ENCODE measurements around the gene MGAT3.

Gene MGAT3

GRCh38 chr22:39535357-39535725 lies 78.5 kb downstream of the MGAT3 start:
- peaks cover 0 to 6% (median 0%) of the 10 kb centered on the region in 3 donors for H3K36me3 ChIP-seq
- no peak for TF ChIP-seq CTCF (IDR thresholded peaks at IDR 0.05)

GRCh38 chr22:39535831-39536449 lies 79.1 kb downstream of the MGAT3 start:
- Histone ChIP-seq H3K27ac (no peak overlapping the region), H3K36me3 (peaks cover 0 to 3% (median 0%) of the 10 kb centered on the region in 3 donors), H3K27me3 (peaks cover 0 to 3% of the 10 kb centered on the region in 2 donors), H3K4me3 (no peak overlapping the region), H3K9me3 (no peaks in the 10 kb centered on the region), H3K4me1 (peaks cover 0 to 24% (median 16%) of the 10 kb centered on the region in 4 donors)
- no peak for TF ChIP-seq CTCF (IDR thresholded peaks at IDR 0.05)
- intact Hi-C loops (cut with DNase I; ENCODE audit: low total_unique reads) = loop anchor here (5.0 to 10.0 kb wide), 2 partner anchors 491 to 809 kb away; partner anchors contain the start of gene ADSL
- no peak for DNase-seq

More at GRCh38 chr22:39535357-39535725, 78.5 kb downstream of the MGAT3 start:
- intact Hi-C loops (cut with DNase I; ENCODE audit: low total_unique reads) = loop anchor here (5.0 to 10.0 kb wide), 2 partner anchors 492 to 809 kb away; partner anchors contain the start of gene ADSL
- peaks cover 0 to 29% (median 22%) of the 10 kb centered on the region in 4 donors for H3K4me1 ChIP-seq
- no peak overlapping the region for H3K27ac ChIP-seq
- DNase-seq = no peak
- peaks cover 0 to 3% of the 10 kb centered on the region in 2 donors for H3K27me3 ChIP-seq
- no peak overlapping the region for H3K4me3 ChIP-seq
- H3K9me3 ChIP-seq = no peaks in the 10 kb centered on the region

GRCh38 chr22:39536711-39537110 lies 79.9 kb downstream of the MGAT3 start:
- no peak for DNase-seq
- no peak for TF ChIP-seq CTCF (IDR thresholded peaks at IDR 0.05)
- Histone ChIP-seq H3K36me3 (no peaks in the 10 kb centered on the region), H3K27ac (no peak overlapping the region), H3K27me3 (peaks cover 0 to 5% of the 10 kb centered on the region in 2 donors), H3K4me3 (no peak overlapping the region), H3K9me3 (no peaks in the 10 kb centered on the region), H3K4me1 (peaks cover 0 to 16% (median 9%) of the 10 kb centered on the region in 4 donors)
- intact Hi-C loops (cut with DNase I; ENCODE audit: low total_unique reads) = loop anchor here (5.0 to 10.0 kb wide), 2 partner anchors 491 to 808 kb away; partner anchors contain the start of gene ADSL

GRCh38 chr22:39537975-39538374 lies 81.2 kb downstream of the MGAT3 start:
- Histone ChIP-seq H3K4me3 (no peak overlapping the region), H3K36me3 (no peaks in the 10 kb centered on the region), H3K27me3 (peaks cover 0 to 15% of the 10 kb centered on the region in 2 donors), H3K27ac (no peak overlapping the region), H3K4me1 (peaks cover 0 to 10% (median 4%) of the 10 kb centered on the region in 4 donors), H3K9me3 (no peaks in the 10 kb centered on the region)
- no peak for DNase-seq
- TF ChIP-seq CTCF (IDR thresholded peaks at IDR 0.05) = no peak
- intact Hi-C loops (cut with DNase I; ENCODE audit: low total_unique reads) = loop anchor here (5.0 to 10.0 kb wide), 2 partner anchors 489 to 807 kb away; partner anchors contain the start of gene ADSL

Measured in tibial artery (tissue), 4 donors.